DND-41 (cell line): ENCODE data around the gene NPIPB6.
"Not testable (repeated sequence)": the region's sequence is repeated elsewhere in the genome, so short reads cannot be mapped to it uniquely, and the experiment has no call there.

Source experiments
- ATAC-seq: fragments of 200-7000 bp; cut with Tn5 transposase; 3 replicates; pipeline ENCODE4 v1.9.1; 2021; ENCODE audit warnings: low read depth; ENCODE audit not compliant: insufficient read depth
- DNase-seq: peaks from one replicate; pipeline ENCODE4 v3.0.0-alpha.2; 2020
- H2AFZ ChIP-seq: 2 replicates; pipeline ENCODE4 v1.6.0; 2012; ENCODE audit warnings: low read depth, low read length
- H3K27ac ChIP-seq: 2 replicates; pipeline ENCODE4 v1.5.1; 2012; ENCODE audit warnings: low read length, inconsistent platforms
- H3K27me3 ChIP-seq: fragments of 200-600 bp; sonication (generic); 2 replicates; pipeline ENCODE4 v1.6.0; 2012; ENCODE audit warnings: low read length, mild to moderate bottlenecking, inconsistent platforms; ENCODE audit not compliant: insufficient read depth, poor library complexity
- H3K36me3 ChIP-seq: 2 replicates; pipeline ENCODE4 v1.5.1; 2012; ENCODE audit warnings: low read length, inconsistent platforms; ENCODE audit not compliant: insufficient read depth
- H3K4me1 ChIP-seq: 2 replicates; pipeline ENCODE4 v1.5.1; 2012; ENCODE audit warnings: mild to moderate bottlenecking, low read length; ENCODE audit not compliant: insufficient read depth
- H3K4me2 ChIP-seq: 2 replicates; pipeline ENCODE4 v1.6.0; 2012; ENCODE audit warnings: mild to moderate bottlenecking, moderate library complexity, low read length, inconsistent platforms; ENCODE audit not compliant: insufficient read depth
- H3K4me3 ChIP-seq, 2 experiments: fragments of 200-600 bp in 1 of 2; shearing (Covaris generic) in 1 of 2; 2 replicates each; pipeline ENCODE4 v1.5.1; 2012 to 2016; ENCODE audit warnings: inconsistent platforms in 2 of 2, low read length in 2 of 2, mild to moderate bottlenecking in 2 of 2, low read depth in 1 of 2, moderate library complexity in 1 of 2
- H3K79me2 ChIP-seq: 2 replicates; pipeline ENCODE4 v1.6.0; 2012; ENCODE audit warnings: low read length, inconsistent platforms; ENCODE audit not compliant: insufficient read depth
- H3K9ac ChIP-seq: 2 replicates; pipeline ENCODE4 v1.6.0; 2012; ENCODE audit warnings: low read depth, mild to moderate bottlenecking, inconsistent platforms, low read length, moderate library complexity
- H3K9me3 ChIP-seq: 2 replicates; pipeline ENCODE4 v1.5.1; 2012; ENCODE audit warnings: low read length, moderate library complexity, mild to moderate bottlenecking, inconsistent platforms; ENCODE audit not compliant: insufficient read depth, severe bottlenecking
- H4K20me1 ChIP-seq: 2 replicates; pipeline ENCODE4 v1.6.0; 2012; ENCODE audit warnings: low read length; ENCODE audit not compliant: insufficient read depth
- EZH2 ChIP-seq: IDR thresholded peaks from 3 replicates; pipeline ENCODE4 v1.6.1; 2012; ENCODE audit warnings: borderline replicate concordance, low read depth, mild to moderate bottlenecking, moderate library complexity, low read length, inconsistent platforms; ENCODE audit not compliant: severe bottlenecking
- TF ChIP-seq, protein P1 (sequence below): IDR thresholded peaks from 2 replicates; pipeline ENCODE4 v1.5.1; 2012; ENCODE audit warnings: borderline replicate concordance, low read length, moderate library complexity, mild to moderate bottlenecking; ENCODE audit not compliant: poor library complexity, severe bottlenecking; ENCODE audit errors: extremely low read depth

The NPIPB6 gene

DNA sequence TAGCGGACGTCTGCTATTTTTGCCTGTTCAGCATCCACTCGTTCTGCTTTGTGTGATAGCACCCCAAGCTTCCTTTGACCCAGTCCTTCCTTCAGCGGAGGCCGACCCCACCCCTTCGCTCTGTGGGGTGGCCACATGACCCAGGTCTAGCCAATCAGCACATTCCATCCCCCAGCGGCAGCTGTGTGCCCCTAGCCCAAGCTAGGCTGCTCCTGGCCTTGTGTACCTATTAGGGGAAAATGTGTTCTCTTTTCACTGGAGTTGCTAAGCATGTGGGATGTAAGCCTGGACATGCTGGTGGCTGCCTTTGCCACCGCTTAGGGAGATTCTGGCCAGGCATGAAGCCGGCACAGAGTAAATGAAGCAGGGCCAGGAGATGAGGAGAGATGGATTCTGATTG lies 33.1 kb downstream of the NPIPB6 start:
- H3K9me3 ChIP-seq, H3K36me3 ChIP-seq, H3K4me2 ChIP-seq, H2AFZ ChIP-seq, H3K4me3 ChIP-seq, H3K27ac ChIP-seq, H3K79me2 ChIP-seq, H4K20me1 ChIP-seq, DNase-seq, H3K9ac ChIP-seq, H3K4me1 ChIP-seq, H3K27me3 ChIP-seq: not testable (repeated sequence)
- peak; percentile 58 for ATAC-seq

DNA sequence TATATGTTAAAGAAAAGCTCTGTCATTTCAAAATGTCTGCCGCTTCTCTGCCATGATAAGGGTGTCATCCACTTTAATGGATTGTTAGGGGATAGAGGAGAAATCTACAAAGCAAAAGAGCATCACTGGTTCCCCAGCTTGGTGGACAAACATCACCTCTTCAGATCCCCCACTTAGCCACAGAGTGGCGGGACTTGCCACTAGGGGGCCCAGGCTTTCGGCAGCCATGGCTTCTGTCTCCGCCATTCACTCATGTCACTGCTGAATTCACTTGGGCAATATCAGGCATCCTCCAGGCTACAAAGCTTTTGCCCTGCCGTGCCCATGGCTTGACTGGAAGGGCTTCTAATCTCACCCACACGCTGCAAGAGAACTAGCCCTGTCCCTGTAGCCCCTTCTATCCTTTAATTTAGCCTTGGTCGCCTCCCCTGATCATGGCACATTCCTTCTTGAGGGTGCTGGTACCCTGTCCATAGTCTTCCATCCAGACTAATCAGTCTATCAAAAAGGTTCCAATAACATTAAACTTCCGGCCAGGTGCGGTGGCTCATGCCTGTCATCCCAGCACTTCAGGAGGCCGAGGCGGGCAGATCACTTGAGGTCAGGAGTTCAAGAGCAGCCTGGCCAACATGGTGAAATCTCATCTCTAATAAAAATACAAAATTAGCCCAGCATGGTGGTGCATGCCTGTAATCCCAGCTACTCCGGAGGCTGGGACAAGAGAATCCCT lies 36.3 kb downstream of the NPIPB6 start:
- peak; percentile 82 for ATAC-seq
- peak; percentile 52 for DNase-seq
- no peak overlapping the region for H3K4me3 ChIP-seq
- H3K4me2 ChIP-seq: no peak overlapping the region
- no peak overlapping the region for H3K9ac ChIP-seq
- no peak overlapping the region for H3K27ac ChIP-seq
- H3K9me3 ChIP-seq: no peaks in the 10 kb centered on the region
- H3K4me1 ChIP-seq: no peaks in the 10 kb centered on the region
- H3K27me3 ChIP-seq: no peaks in the 10 kb centered on the region
- H4K20me1 ChIP-seq: no peaks in the 10 kb centered on the region
- H3K36me3 ChIP-seq: no peaks in the 10 kb centered on the region
- TF ChIP-seq, protein P1, sequence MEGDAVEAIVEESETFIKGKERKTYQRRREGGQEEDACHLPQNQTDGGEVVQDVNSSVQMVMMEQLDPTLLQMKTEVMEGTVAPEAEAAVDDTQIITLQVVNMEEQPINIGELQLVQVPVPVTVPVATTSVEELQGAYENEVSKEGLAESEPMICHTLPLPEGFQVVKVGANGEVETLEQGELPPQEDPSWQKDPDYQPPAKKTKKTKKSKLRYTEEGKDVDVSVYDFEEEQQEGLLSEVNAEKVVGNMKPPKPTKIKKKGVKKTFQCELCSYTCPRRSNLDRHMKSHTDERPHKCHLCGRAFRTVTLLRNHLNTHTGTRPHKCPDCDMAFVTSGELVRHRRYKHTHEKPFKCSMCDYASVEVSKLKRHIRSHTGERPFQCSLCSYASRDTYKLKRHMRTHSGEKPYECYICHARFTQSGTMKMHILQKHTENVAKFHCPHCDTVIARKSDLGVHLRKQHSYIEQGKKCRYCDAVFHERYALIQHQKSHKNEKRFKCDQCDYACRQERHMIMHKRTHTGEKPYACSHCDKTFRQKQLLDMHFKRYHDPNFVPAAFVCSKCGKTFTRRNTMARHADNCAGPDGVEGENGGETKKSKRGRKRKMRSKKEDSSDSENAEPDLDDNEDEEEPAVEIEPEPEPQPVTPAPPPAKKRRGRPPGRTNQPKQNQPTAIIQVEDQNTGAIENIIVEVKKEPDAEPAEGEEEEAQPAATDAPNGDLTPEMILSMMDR: peak; percentile 82
- TF ChIP-seq EZH2: no peak
- no peaks in the 10 kb centered on the region for H3K79me2 ChIP-seq
- H2AFZ ChIP-seq: no peak overlapping the region

- no peak for DNase-seq
- no peaks in the 10 kb centered on the region for H3K9me3 ChIP-seq
- H3K4me3 ChIP-seq: no peak overlapping the region
- no peak for ATAC-seq
- H3K27me3 ChIP-seq: no peaks in the 10 kb centered on the region
- H4K20me1 ChIP-seq: 0 out of 2 replicates have a peak, but pooled peaks cover 2% of the 10 kb centered on the region
- H3K27ac ChIP-seq: no peak overlapping the region
- TF ChIP-seq, protein P1: no peak
- TF ChIP-seq EZH2: no peak
- no peaks in the 10 kb centered on the region; the same call in 1 of the 2 replicates for H3K36me3 ChIP-seq
- no peaks in the 10 kb centered on the region for H3K79me2 ChIP-seq
- H2AFZ ChIP-seq: no peak overlapping the region
- no peak overlapping the region for H3K9ac ChIP-seq
- no peak overlapping the region for H3K4me2 ChIP-seq
- H3K4me1 ChIP-seq: no peaks in the 10 kb centered on the region
Measured at GRCh38 chr16:28324887-28325279, 38.4 kb downstream of the NPIPB6 start.

DNA sequence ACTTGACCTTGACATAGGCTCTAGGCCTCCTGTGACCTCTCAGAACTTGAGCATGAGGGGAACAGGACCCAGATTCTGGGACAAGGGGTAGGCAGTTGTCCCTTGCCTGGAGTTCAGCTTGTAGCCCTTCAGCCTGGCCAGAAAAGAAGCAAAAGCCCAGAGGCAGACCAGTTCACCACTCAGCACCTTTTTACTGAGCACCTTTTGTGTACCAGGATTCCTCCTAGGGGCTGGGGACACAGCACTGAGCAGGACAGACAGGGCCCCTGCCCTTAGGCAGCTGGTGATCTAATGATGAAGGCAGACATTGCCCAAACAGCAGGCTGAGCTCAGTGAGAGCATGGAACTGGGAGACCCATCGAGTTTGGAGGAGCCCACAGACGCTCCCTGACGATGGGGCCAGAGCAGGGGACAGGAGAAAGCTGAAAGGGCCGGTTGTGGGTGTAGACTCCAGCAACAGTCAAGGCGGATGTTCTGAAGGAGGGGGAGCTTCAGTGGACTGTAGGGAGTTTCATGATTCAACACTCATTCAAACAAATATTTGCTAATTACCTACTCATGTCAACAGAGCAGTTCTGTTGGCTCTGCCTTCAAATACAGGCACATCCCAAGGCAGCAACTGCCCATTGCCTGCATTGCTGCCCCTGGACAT lies 38.9 kb downstream of the NPIPB6 start:
- H4K20me1 ChIP-seq: 0 out of 2 replicates have a peak, but pooled peaks cover 2% of the 10 kb centered on the region
- TF ChIP-seq EZH2: no peak
- TF ChIP-seq, protein P1: no peak
- no peak for DNase-seq
- no peak overlapping the region for H3K4me3 ChIP-seq
- no peak overlapping the region for H3K27ac ChIP-seq
- ATAC-seq: no peak
- no peaks in the 10 kb centered on the region for H3K9me3 ChIP-seq
- H3K4me2 ChIP-seq: no peak overlapping the region
- no peak overlapping the region for H3K9ac ChIP-seq
- H2AFZ ChIP-seq: no peak overlapping the region
- no peaks in the 10 kb centered on the region for H3K4me1 ChIP-seq
- H3K27me3 ChIP-seq: no peaks in the 10 kb centered on the region
- no peaks in the 10 kb centered on the region; the same call in 1 of the 2 replicates for H3K36me3 ChIP-seq
- H3K79me2 ChIP-seq: no peaks in the 10 kb centered on the region
